Parietal lobe (tissue), 2 donors: ENCODE measurements around the gene DCTPP1. TPM values are rescaled to one million over a fixed set of nuclear protein-coding genes. Genes with fewer than 3 reads are reported as not detected.
A peak's percentile ranks its signal among the peaks of the same experiment; 100 is the strongest.

Source experiments
- small RNA-seq: library from RNA; depleted of rRNA; stranded (forward); fragments of <200 nt; gene quantifications from one replicate; pipeline ENCODE3, GENCODE V24; 2014; ENCODE audit warnings: low replicate concordance
- total RNA-seq: library from RNA; depleted of rRNA; stranded (reverse); fragments of >200 nt; gene quantifications from one replicate; pipeline ENCODE4 v1.2.3, GENCODE V29; 2014

DCTPP1 gene
- total RNA-seq = 16.3 TPM

DNA sequence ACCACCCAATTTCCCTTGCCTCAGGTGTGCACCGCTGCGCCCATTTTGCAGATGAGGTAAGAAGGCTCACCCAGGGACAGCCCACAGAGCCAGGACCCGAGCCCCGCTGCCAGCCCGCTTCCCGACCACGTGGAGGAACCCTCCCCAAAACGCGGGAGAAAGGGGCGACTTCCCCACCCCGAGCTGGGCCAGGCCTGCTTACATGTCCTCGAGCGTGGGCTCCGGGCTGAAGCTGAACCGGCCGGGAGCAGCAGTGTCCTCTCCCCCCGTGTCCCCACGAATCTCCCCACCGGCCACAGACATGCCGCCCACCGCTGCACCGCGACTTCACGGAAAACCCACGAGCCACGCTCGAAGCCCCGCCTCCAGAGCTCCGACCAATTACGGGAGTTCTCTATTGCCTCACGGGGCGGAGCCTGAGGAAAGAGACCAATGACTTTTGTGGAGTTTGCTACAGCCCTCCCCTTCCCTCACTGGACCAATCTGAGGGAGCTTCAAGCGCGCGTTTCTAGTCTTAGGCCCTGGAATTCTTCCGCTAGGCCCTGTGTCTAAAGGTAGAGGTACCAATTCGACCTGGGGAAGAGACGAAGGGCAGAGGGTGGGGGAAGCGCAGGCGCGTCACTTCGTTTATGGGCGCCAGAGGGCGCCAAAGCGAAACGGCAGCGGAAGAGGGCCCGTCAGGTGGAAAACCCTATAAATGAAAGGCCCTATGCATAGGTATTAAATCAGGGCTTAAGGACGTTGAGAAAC, at the start of gene DCTPP1:
TSS of gene DCTPP1 (minus strand) at position 353 of the 750 bp plus-strand sequence. CDS start at position 303, 50 bp downstream.

DNA sequence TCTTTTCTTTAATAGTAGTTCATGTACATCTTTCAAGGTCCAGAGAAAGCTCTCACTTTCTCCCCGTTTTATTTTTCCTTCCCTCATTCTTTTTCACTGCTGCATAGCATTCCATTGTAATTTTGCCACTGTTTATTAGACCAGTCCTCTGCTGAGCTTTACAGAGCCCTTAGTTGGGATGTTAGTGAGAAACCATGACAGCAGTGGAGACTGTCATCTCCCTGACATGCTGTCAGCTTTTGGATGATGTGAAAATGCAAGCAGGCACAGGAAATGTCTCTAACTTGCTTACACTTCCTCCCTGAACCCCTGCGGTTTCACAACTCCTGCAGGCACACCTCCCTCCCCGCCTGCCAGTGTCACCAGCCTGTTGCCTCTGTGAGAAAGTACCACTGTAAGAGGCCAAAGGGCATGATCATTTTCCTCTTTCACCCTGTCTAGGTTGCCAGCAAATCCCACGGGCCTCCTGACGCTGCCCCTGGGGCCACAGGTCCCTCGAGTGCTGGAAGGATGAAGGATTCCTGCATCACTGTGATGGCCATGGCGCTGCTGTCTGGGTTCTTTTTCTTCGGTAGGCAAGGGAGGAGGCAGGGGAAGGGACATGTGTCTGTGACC, 42.6 kb upstream of the DCTPP1 start, which contains the start of gene ITGAL:
TSS of gene ITGAL (plus strand) at position 415 of the 615 bp plus-strand sequence. CDS start at position 511, 96 bp downstream.

DNA sequence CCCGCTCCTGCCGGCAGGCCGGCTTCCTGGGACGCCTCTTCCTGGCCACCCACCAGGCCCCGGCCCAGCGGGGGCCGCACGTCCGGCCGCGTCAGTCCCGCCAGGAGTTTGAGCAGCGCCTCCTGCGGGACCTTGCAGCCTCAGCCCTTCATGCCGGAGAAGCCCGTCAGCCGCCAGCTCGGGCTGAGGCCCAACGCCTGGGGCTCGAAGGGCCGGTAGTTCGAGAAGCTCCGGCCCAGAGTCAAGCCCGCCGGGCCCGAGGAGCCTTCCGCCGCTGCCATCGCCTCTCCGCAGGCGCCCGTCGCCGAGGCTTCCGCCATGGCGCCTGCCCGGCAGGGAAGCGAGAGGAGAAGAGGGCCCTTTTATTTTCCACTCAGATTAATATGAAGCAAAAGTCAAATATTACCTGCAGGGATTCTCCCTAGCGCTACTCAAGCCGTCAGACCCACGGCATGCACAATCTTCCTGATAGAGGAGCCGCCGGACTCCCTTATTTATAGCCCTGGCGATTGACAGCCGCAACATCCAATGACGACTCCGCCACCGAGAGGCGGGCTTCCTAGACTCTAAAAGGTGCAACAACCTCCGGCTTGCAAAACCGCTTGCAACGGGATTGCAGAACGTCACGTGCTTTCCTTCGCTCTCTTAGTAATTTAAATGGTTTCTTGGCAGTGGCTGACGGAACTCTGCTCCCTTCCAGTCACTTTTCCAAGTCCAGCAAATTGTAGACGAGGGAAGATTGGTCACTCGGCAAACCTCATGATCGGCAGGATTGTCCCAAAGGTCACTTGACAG, 15.8 kb upstream of the DCTPP1 start, which contains the start of gene SEPHS2:
TSS of gene SEPHS2 (minus strand) at position 467 of the 795 bp plus-strand sequence. CDS start at position 320, 147 bp downstream.

DNA sequence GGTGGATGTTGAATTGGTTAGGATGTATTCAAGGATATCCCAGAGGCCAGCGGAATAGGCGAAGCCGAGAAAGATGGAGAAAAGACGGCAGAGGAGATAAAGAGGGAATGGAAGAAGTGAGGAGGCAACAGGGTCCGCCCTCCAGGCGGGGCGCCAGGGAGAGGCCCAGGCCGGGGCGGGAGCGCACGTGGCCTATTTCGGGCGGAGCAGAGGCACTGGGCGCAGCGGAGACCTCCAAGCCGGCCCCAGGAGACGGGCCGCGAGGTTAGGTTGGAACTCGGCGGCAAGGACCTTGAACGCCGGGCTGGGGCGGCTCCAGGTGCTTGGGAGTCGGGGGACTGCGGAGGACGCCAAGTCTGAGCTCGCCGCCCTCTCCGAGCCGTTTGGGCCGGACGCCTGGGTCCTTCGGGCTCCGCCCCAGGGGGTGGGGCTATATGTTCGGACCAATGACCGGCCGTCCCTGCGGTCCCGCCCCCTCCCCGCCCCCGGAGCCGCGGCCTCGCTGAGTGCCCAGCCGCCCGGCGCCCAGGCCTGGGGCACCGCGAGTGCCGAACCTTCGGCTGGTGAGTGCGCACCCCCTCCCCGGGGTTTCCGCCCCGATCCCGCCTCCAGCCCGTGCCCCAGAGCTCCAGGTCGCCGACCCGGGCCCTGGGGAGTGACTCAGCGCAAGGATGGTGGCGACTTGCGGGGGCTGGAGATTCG, 22.6 kb downstream of the DCTPP1 start, which contains the start of gene ZNF771:
TSS of gene ZNF771 (plus strand) at position 505 of the 702 bp plus-strand sequence. CDS start 448 bp downstream, outside the sequence.

GRCh38 chr16:30395155-30395991, 34.5 kb downstream of the DCTPP1 start, which contains the start of gene ZNF48:
Gene ZNF48 (plus strand): TSS chr16:30395420. CDS start chr16:30395795, 375 bp downstream.

DNA sequence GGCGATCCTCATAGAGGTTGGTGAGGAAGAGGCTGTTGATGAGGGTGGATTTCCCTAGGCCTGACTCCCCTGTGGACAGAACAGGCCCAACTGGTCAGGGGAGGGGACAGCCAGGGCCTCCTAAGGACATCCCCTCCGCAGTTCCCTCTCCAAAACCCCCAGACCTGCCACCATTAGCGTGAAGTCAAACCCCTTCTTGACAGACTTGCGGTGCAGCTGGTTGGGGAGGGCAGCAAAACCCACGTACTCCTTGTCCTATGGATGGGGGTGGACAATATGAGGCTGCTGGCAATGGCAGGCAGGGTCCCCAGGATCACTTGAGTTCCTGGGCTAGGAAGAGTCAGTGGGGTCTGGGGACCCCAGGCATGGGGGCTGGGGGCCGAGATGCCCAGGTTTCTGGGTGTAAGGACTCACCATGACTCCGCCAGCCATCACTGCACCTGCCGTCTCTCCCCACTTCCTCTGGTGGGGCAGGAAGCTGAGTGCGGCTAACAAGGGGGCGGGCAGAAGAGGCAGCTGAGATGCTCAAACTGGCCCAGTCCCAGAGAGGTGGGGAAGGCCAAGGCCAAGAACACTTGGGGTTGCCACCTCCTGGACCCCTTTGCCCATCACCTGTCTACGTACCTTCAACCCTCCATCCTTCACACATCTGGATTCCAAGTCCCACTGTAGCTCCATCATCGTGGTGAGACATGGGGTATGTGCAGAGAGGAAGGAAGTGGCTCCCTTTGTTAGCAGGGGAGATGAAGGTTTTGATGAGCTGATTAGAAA, 47.5 kb downstream of the DCTPP1 start, which contains the start of gene SEPTIN1:
TSS of gene SEPTIN1 (minus strand) at position 451 of the 771 bp plus-strand sequence. CDS start at position 432, 19 bp downstream.

DNA sequence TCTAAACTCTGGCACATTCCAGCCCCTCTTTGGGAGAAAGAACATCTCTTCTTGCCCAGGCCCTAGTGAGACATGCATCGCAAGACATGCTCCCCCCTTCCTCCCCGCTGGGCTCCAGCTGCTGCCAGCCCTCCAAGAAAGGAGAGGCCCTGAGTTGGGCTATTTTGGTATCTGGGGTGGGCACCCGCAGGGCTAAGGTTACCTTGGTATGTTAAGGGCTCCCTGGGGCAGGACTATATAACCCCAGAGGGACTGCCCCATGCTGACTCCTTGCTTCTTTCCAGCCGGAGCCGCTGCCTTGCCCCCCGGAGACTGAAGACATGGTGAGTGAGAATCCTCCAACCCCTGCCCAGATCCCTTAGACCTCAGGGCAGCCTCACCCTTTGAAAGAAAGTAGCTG, 55.3 kb downstream of the DCTPP1 start, which contains the start of gene MYL11:
TSS of gene MYL11 (plus strand) at position 265 of the 400 bp plus-strand sequence. CDS start at position 321, 56 bp downstream.

Small RNAs within 50 kb of the gene (small RNA-seq; reads per million reads assigned to genes)
- gene RF00019 (not detected), gene RF00406 (0.34 reads per million, percentile 18 among the genes with 10 or more reads in this experiment)

Other genes with a start within 250 kb of the DCTPP1 start
- 26.3 TPM for gene CORO1A, start 246.4 kb downstream of the DCTPP1 start, total RNA-seq
- 16.9 TPM for gene BOLA2B, start 236.4 kb downstream of the DCTPP1 start, total RNA-seq
- gene SLX1A, start 236.2 kb downstream of the DCTPP1 start, total RNA-seq = 27.2 TPM
- 7.8 TPM for gene SULT1A3, start 230.8 kb downstream of the DCTPP1 start, total RNA-seq
- 8.5 TPM for gene NPIPB13, start 181.6 kb downstream of the DCTPP1 start, total RNA-seq
- 42.9 TPM for gene CD2BP2, start 74.7 kb downstream of the DCTPP1 start, total RNA-seq
- 33.2 TPM for gene TBC1D10B, start 59.5 kb downstream of the DCTPP1 start, total RNA-seq
- gene MYL11, start 55.2 kb downstream of the DCTPP1 start, total RNA-seq = not detected
- gene SEPTIN1, start 47.5 kb downstream of the DCTPP1 start, total RNA-seq = 0.94 TPM
- 31.0 TPM for gene ZNF48, start 34.6 kb downstream of the DCTPP1 start, total RNA-seq
- 11.6 TPM for gene ZNF771, start 22.4 kb downstream of the DCTPP1 start, total RNA-seq
- gene SEPHS2, start 15.8 kb upstream of the DCTPP1 start, total RNA-seq = 8.1 TPM
- gene ITGAL, start 42.7 kb upstream of the DCTPP1 start, total RNA-seq = 1.3 TPM
- gene ZNF768, start 96.5 kb upstream of the DCTPP1 start, total RNA-seq = 20.0 TPM
- 13.5 TPM for gene ZNF747, start 104.8 kb upstream of the DCTPP1 start, total RNA-seq
- gene ZNF764, start 128.3 kb upstream of the DCTPP1 start, total RNA-seq = 13.8 TPM
- gene ZNF688, start 141.7 kb upstream of the DCTPP1 start, total RNA-seq = 11.3 TPM
- 33.2 TPM for gene ZNF785, start 155.7 kb upstream of the DCTPP1 start, total RNA-seq
- 11.0 TPM for gene ZNF689, start 180.4 kb upstream of the DCTPP1 start, total RNA-seq
- gene PRR14, start 220.9 kb upstream of the DCTPP1 start, total RNA-seq = 16.3 TPM
- gene FBRS, start 228.4 kb upstream of the DCTPP1 start, total RNA-seq = 26.0 TPM